ENCODE data around the gene CAMTA1.

GRCh38 chr1:7755448-7755847 lies 970.2 kb downstream of the CAMTA1 start:
- TF ChIP-seq CTCF (conservative IDR thresholded peaks at IDR 0.05; ENCODE audit: low read length) = peak; percentile 57; the same call in 1 of the 2 replicates
- no peak for TF ChIP-seq EZH2phosphoT487 (IDR thresholded peaks at IDR 0.05; ENCODE audit: borderline replicate concordance, low read depth, low read length)
